GM18951 (cell line): ENCODE results near the gene PTBP1.

Source experiments
- POLR2A ChIP-seq: IDR thresholded peaks from 4 replicates; pipeline ENCODE4 v1.6.1; 2011; ENCODE audit warnings: mild to moderate bottlenecking; ENCODE audit not compliant: insufficient read length, insufficient read depth; ENCODE audit errors: extremely low read depth
- in situ Hi-C: fragments of 300-500 bp; cut with MboI; formaldehyde crosslinking; loops from one replicate; pipeline ENCODE4 v1.12.0; 2022; ENCODE audit warnings: low sequenced_read_pairs, mixed read lengths, inconsistent platforms; ENCODE audit not compliant: unreplicated experiment

PTBP1 gene

DNA sequence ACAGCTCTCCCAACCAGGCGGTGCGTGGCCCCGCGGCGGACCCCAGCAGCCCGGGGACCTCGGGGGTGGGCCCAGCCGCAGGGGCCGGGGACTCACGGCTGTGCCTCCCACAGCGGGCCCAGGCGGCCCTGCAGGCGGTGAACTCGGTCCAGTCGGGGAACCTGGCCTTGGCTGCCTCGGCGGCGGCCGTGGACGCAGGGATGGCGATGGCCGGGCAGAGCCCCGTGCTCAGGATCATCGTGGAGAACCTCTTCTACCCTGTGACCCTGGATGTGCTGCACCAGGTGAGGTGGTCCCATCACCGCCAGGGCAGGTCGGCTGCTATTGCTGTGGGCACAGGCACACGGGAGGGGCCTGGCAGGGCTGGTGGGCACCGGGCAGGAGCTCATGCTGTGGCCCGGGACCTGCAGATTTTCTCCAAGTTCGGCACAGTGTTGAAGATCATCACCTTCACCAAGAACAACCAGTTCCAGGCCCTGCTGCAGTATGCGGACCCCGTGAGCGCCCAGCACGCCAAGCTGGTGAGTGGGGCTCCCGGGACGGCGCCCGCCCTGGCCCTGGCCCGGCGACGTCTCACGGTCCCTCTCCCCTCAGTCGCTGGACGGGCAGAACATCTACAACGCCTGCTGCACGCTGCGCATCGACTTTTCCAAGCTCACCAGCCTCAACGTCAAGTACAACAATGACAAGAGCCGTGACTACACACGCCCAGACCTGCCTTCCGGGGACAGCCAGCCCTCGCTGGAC lies 7.3 kb downstream of the PTBP1 start:
- no peak for TF ChIP-seq POLR2A
- in situ Hi-C loops: no loop called here

DNA sequence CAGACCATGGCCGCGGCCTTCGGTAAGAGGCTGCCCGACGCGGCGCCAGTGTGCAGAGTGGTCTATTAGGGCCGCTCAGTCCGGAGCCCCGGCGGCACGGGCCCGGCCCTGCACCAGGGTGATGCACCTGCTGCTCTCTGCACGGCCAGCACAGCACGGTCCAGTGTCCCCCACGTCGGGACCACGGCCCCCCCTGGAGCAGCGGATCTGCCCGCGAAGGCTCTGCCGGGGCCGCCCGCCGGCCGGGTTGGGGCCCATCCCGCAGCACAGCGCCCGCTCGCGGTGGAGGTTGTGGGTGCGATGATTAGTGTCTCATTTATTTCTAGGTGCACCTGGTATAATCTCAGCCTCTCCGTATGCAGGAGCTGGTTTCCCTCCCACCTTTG lies 7.9 kb downstream of the PTBP1 start:
- TF ChIP-seq POLR2A: no peak
- in situ Hi-C loops: no loop called here

DNA sequence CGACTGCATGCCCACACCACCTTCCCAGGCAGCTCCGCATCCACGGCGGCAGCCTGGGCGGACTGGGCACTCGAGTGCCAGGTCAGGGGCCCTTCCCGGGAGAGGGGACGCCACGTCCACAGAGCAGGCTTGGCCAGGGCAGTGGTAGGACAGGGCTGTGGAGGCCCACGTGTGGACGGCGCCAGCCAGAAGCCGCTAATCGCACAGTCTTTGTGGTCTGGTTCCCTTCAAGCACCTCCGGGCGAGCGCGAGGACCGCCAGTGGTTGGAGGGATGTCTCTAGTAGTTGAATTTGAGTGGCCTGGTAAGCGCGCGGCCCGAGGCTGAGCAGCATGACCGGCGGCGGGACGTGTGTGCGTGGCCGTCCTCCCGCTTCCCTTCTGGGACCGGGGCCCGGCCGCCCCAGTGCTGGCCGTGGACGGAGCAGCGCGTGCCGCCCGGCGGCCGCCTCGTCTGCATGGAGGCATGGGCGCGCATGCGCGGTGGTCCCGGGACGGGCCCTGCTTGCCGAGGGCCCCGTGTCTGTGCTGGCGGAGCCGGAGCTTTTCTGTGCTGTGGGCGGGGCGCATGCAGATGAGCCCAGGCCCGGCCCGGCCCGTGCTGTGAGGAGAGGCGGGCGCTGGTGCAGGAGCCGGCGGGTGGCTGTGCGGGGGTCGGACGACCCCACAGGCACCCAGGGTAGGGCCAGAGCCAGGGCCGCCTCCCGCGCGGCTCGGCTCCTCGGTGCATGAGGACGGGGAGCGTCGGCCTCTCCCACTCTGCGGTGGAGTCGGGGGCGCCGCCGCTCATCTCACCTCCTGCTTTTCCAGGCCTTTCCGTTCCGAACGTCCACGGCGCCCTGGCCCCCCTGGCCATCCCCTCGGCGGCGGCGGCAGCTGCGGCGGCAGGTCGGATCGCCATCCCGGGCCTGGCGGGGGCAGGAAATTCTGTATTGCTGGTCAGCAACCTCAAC lies 8.6 kb downstream of the PTBP1 start:
- no peak for TF ChIP-seq POLR2A
- in situ Hi-C loops: no loop called here

GRCh38 chr19:806815-807421 lies 9.7 kb downstream of the PTBP1 start:
- in situ Hi-C loops: no loop called here
- no peak for TF ChIP-seq POLR2A

DNA sequence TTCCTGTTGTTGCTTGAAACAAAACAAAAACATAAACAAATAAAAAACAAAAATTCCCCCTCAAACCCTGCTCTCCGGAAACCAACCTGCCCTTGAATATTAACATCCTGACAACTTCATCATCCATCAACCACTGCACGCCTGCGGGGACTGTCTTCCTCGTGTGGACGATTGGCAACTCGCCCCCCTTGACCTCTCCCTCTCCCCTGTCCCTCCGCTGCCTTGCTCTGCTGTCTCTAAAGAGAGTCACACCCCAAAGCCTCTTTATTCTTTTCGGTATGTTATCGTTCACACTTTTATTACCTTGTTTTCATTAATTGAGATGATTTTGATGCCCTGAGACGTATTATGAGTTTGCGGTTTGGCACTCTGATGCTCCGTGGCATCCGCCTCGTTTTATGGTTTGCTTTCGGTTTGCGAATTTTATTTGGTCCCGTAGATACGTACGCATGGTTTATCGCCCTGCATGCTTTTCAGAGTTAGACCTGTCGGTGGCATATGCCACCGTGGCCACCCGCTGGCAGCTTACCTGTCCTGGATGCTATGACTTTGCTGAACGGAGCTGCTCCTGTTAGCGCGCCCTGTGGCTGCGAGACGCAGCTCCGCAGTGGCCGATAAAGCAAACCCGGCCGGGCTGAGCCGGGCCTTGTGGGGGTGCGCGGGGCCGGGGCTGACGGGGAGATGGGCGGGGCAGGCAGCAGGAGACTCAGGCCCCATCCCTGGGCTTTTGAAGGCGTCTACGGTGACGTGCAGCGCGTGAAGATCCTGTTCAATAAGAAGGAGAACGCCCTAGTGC lies 10.6 kb downstream of the PTBP1 start:
- in situ Hi-C loops: no loop called here
- TF ChIP-seq POLR2A: no peak

GRCh38 chr19:808423-808775 lies 11.1 kb downstream of the PTBP1 start:
- in situ Hi-C loops: no loop called here

DNA sequence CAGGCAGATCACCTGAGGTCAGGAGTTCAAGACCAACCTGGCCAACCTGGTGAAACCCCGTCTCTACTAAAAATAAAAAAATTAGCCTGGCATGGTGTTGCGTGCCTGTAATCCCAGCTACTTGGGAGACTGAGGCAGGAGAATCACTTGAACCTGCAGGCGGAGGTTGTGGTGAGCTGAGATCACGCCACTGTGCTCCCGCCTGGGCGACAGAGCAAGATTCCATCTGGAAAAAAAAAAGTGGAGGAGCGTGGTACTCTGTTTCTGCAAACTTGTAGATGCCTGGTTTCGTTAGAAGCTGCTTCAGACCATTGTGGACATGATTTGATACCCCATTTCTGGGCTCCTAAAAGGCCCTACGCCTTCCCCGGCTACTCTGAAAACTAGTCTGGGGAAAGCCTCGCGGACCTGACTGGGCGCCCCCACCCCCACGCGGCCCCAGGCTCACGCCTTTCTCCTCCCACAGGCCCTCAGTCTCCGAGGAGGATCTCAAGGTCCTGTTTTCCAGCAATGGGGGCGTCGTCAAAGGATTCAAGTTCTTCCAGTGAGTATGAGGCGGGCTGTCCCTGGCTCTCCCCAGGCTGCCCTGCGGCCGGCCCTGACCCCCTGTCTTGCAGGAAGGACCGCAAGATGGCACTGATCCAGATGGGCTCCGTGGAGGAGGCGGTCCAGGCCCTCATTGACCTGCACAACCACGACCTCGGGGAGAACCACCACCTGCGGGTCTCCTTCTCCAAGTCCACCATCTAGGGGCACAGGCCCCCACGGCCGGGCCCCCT lies 13.0 kb downstream of the PTBP1 start:
- no peak for TF ChIP-seq POLR2A

More at GRCh38 chr19:808423-808775, 11.1 kb downstream of the PTBP1 start:
- no peak for TF ChIP-seq POLR2A

GRCh38 chr19:810883-811489 lies 13.7 kb downstream of the PTBP1 start:
- no peak for TF ChIP-seq POLR2A
- in situ Hi-C loops: no loop called here

More for the DNA sequence above, 13.0 kb downstream of the PTBP1 start:
- in situ Hi-C loops: no loop called here

- TF ChIP-seq POLR2A: no peak
- in situ Hi-C loops: no loop called here
Observed at GRCh38 chr19:811506-812048, 14.3 kb downstream of the PTBP1 start.

GRCh38 chr19:812049-812746 lies 14.9 kb downstream of the PTBP1 start:
- in situ Hi-C loops: no loop called here
- TF ChIP-seq POLR2A: no peak

DNA sequence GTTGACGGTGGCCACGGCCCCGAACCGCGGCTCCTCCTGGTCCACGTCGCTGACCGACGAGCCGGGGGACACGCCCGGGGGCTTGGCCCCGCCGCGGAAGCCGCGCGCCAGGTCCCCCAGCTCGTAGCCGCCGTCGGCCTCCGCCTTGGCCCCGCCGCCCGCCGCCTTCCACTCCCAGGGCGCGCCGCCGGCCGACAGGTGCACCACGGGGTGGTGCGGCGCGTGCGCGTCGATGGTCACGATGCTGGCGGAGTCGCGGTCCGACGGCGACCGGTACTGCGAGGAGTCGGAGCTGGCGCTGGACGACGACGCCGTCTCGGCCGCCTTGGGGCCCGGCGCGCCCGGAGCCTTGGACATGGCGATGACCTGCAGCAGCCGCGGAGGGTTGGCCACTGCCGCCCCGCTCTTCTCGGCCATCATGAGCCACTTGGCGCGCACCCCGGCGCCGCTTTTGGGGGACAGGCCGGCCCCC lies 15.5 kb downstream of the PTBP1 start:
- no peak for TF ChIP-seq POLR2A
- in situ Hi-C loops: no loop called here
